Activated T-helper 1 cell treated with anti-CD3 and anti-CD28 coated beads, Interleukin-2, amount 50 U/mL, for 16 hours (primary cell): ENCODE measurements around the gene RAD51C.
"Not testable (repeated sequence)": the region's sequence is repeated elsewhere in the genome, so short reads cannot be mapped to it uniquely, and the experiment has no call there.

ENCODE experiments used
- DNase-seq, 2 donors: peaks; one replicate each; pipeline ENCODE4 v3.0.0-alpha.2; 2020; ENCODE audit warnings: low read depth in 1 of 2, low spot score in 1 of 2

Gene RAD51C

GRCh38 chr17:58680038-58680369 lies 12.4 kb upstream of the RAD51C start:
- no peak for DNase-seq

DNA sequence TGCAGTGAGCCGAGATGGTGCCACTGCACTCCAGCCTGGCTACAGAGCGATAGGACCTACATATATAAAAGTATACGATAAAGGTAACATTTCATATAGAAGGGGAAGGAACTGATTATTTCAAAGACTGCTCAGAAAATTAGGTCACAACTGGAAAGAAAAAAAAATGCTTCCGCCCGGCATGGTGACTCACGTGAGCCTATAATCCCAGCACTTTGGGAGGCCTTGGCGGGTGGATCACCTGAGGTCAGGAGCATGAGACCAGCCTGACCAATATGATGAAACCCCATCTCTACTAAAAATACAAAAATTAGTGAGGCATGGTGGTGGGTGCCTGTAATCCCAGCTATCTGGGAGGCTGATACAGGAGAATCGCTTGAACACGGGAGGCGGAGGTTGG lies 8.4 kb upstream of the RAD51C start:
- DNase-seq: no peak

- not testable (repeated sequence) for DNase-seq
Observed at GRCh38 chr17:58684462-58684861, 7.9 kb upstream of the RAD51C start.

DNA sequence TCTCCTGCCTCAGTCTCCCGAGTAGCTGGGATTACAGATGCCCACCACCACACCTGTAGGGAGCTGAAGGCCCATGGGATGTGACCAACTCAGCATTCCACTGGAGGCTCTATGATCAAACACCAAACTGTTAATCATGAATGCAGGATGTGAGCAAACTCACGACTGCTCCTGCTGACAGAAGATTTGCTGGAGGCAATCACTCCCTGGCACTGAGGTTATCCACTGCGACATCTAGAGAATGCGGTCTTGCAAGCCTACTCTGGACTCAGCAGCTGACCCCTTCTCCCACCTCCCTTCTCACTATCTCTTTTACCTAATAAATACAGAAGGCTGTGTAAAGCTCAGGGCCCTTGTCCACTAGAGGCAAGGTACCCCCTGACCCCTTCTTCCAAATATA lies 5.4 kb upstream of the RAD51C start:
- no peak for DNase-seq

GRCh38 chr17:58688521-58688920 lies 3.9 kb upstream of the RAD51C start:
- no peak for DNase-seq

GRCh38 chr17:58690033-58690432 lies 2.4 kb upstream of the RAD51C start:
- not testable (repeated sequence) for DNase-seq

GRCh38 chr17:58691701-58692238 lies 632 bp upstream of the RAD51C start, which contains the start of gene TEX14:
Gene TEX14, minus strand, starts transcription at chr17:58692045. Its CDS starts 40,044 bp downstream, at chr17:58652001.
- DNase-seq: no peak

DNA sequence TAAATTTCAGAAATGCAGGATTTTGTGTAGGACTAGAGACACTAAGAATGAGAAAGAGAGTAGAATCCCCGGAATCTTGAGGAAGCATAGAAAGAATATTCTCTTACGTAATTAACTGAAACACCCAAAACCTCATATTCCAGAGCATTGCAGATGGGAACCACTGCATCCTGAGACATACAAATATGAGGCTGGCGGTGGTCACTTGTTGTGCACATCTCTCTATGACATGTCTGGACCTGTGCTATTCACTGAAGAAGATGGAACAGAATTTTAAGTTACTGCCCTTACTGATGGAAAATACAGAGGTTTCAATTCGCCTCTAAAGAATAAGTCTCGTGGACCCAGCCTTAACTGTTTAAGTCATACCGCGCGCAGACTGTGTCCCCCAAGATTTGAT lies 806 bp downstream of the RAD51C start:
- no peak for DNase-seq

- DNase-seq: no peak
Observed at GRCh38 chr17:58693751-58694150, 1.3 kb downstream of the RAD51C start.

GRCh38 chr17:58694302-58694701 lies 1.9 kb downstream of the RAD51C start:
- no peak for DNase-seq

- DNase-seq: no peak
Observed at GRCh38 chr17:58694826-58695225, 2.4 kb downstream of the RAD51C start.

DNA sequence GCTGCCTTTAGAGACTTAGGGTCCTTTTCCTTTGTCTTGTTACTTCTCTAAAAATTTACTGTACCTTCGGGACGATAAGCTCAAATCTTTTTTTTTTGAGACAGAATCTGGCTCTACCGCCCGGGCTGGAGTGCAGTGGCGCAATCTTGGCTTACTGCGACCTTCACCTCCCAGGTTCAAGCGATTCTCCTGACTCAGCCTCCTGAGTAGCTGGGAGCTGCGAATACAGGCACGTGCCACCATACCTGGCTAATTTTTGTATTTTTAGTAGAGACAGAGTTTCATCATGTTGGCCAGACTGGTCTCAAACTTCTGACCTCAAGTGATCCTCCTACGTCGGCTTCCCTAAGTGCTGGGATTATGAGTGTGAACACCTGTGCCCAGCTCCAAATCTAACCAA lies 7.4 kb downstream of the RAD51C start:
- DNase-seq: no peak

DNA sequence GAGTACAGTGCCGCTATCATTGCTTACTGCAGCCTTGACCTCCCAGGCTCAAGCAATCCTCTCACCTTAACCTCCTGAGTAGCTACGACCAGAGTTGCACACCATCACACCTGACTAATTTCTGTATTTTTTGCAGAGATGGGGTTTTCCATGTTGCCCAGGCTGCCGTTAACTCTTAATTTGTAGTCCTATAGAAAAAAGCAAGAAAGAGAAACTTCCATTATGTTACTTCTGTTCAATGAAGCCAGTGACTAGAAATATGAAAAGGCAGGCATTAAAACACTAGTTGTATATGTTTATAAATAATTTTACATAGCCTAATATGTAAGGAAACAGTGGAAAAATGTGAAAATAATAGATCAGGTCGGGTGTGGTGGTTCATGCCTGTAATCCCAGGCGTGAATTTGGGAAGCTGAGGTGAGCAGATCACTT lies 9.7 kb downstream of the RAD51C start:
- no peak for DNase-seq

DNA sequence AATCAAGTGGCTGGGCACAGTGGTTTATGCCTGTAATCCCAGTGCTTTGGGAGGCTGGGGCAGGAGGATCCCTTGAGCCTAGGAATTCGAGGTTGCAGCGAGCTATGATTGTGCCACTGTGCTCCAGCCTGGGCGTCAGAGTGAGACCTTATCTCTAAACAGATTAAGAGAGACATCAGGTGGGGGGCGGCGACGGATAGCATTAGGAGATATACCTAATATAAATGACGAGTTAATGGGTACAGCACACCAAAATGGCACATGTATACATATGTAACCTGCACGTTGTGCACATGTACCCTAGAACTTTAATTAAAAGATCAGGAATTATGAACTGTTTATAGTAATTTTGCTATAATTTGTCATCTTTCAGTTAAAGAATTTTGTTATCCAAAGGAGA lies 10.3 kb downstream of the RAD51C start:
- DNase-seq: no peak

- DNase-seq: no peak
Observed at GRCh38 chr17:58703137-58703915, 10.9 kb downstream of the RAD51C start.

DNA sequence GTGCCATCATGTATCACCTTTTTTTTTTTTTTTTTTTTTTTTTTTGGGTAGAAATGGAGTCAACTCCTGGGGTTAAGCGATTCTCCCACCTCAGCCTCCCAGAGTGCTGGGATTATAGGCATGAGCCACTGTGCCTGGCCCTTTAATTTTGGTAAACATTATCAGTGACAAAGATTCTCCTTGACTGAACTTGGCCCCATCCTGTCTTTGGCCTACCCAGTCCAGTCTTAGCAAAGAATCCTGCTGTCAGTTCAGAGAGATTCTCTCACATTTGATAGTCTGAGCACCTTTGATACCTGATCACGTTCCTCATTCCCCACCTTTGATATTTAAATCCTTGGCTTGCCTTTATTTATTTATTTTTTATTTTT lies 11.5 kb downstream of the RAD51C start:
- DNase-seq: no peak

- DNase-seq: no peak
Observed at GRCh38 chr17:58706351-58707140, 14.1 kb downstream of the RAD51C start.

DNA sequence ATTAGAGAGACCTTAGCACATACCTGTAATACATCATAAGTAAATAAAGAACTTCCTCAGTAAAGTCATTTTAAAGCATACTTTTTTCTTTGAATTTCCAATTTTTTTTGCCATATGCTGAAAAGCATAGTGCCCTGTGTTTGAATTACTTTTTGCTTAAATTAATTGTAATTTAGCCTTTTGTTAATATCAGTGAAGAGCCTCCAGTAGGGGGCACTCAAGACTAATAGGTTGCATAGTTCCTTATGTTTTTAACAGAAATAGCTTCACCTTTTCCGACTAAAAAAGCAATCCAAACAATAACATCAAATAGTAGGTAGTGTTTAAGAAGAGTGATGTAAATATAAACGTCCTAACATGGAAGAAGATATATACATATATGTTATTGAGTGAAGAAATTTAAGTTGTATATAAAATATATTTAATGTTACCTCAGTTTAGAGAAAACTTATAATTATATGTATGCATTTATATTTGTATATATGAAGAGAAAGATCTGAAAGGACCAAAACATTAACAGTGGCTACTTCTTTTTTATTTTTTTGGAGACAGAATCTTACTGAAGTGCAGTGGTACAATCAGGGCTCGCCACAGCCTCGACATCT lies 18.6 kb downstream of the RAD51C start:
- no peak for DNase-seq

GRCh38 chr17:58722274-58722673 lies 29.9 kb downstream of the RAD51C start:
- no peak for DNase-seq

DNA sequence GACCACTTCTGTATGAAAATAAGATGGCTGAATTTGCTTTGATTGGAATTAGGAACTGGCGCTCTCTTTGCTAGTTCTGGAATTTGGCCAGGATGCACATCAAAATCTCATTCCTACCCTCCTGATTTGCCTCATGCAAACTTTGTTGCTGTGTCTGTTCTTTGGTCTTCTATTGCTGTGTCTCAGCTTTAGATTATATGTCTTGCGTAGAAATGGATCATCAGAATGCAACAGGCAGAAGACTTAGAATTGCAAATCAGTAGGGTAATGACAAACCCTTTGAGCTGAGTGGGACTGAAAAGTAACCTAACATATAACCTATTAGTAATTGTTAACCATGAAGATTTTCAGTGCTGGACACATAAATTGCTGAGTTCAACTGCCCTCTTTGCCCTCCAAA lies 30.3 kb downstream of the RAD51C start:
- DNase-seq: no peak

DNA sequence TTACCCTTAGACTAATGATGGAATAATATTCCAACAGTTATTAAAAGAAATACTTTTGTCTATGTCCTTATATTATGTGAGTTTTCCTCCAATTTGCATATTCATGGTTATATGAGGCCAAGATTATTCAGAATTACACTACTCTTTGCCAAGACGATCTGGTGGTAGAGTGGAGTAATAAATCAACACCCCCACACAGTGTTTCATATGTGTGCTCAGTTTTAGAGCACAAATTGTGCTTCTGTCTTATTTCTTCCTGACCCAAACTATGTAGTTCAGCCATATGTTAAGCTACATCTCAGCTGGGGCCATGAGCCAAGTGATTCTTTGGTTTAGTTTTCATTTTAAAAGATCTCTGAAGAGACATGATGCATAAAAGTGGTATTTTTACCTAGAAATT lies 36.4 kb downstream of the RAD51C start:
- no peak for DNase-seq

GRCh38 chr17:58730937-58731336 lies 38.5 kb downstream of the RAD51C start:
- DNase-seq: no peak
